ENCODE data around the gene TSPAN3. TPM values are rescaled to one million over a fixed set of nuclear protein-coding genes. Genes with fewer than 3 reads are reported as not detected.

The TSPAN3 gene
- total RNA-seq, 1 donor from 2014 or later: 352 TPM

DNA sequence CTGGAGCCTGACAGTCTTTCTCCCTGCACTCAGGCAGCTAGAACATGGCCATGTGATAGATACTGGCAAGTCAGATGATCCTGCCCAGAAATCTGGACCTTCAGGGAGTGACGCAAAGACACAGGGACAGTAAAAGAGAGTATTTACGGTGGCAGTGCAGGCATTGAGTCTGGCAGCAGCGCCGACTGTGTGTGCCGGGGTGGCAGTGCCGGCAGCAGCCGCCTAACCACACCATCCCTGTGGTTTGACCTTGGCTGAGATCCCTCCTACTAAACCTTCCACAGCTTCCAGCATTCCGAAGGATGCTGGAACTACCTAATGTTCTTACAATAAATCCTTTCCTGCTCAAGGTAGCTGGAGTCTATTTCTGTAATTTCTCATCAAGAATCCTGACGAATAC lies 4.6 kb upstream of the TSPAN3 start:
- Mint-ChIP-seq H3K4me3 (ENCODE audit: low read depth) (no peak overlapping the region), H3K27me3 (peaks cover 3% of the 10 kb centered on the region), H3K36me3 (ENCODE audit: insufficient read depth) (no peaks in the 10 kb centered on the region), H3K27ac (no peak overlapping the region), H3K9me3 (ENCODE audit: low read depth) (no peaks in the 10 kb centered on the region), H3K4me1 (ENCODE audit: low read depth) (no peaks in the 10 kb centered on the region)
- TF ChIP-seq, protein P1, sequence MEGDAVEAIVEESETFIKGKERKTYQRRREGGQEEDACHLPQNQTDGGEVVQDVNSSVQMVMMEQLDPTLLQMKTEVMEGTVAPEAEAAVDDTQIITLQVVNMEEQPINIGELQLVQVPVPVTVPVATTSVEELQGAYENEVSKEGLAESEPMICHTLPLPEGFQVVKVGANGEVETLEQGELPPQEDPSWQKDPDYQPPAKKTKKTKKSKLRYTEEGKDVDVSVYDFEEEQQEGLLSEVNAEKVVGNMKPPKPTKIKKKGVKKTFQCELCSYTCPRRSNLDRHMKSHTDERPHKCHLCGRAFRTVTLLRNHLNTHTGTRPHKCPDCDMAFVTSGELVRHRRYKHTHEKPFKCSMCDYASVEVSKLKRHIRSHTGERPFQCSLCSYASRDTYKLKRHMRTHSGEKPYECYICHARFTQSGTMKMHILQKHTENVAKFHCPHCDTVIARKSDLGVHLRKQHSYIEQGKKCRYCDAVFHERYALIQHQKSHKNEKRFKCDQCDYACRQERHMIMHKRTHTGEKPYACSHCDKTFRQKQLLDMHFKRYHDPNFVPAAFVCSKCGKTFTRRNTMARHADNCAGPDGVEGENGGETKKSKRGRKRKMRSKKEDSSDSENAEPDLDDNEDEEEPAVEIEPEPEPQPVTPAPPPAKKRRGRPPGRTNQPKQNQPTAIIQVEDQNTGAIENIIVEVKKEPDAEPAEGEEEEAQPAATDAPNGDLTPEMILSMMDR (IDR thresholded peaks at IDR 0.05; ENCODE audit: unreplicated experiment): no peak
- no peak for DNase-seq (ENCODE audit: low spot score, unreplicated experiment)

DNA sequence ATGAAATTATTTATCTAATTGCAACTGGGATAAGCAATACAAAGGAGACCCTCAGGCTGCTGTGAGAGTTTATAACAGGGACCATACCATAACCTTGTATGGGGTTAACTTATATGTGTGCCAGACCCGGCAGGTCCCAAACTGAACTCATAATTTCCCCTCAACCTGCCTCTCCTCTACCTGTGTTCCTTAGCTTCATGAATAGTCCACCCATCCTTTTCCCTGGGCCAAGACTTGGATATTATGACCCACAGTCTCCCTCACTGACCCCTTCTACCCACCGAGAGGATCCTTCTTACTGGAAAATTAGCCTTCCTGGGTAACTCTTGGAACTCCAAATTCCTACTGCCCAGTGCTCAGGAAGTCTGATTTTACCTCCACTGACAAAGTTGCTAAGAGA lies 3.4 kb upstream of the TSPAN3 start:
- no peaks in the 10 kb centered on the region for H3K36me3 Mint-ChIP-seq (ENCODE audit: insufficient read depth)
- H3K9me3 Mint-ChIP-seq (ENCODE audit: low read depth): no peaks in the 10 kb centered on the region
- TF ChIP-seq, protein P1 (IDR thresholded peaks at IDR 0.05; ENCODE audit: unreplicated experiment): no peak
- no peak overlapping the region for H3K27ac Mint-ChIP-seq
- H3K4me1 Mint-ChIP-seq (ENCODE audit: low read depth): peaks cover 6% of the 10 kb centered on the region
- no peak for DNase-seq (ENCODE audit: low spot score, unreplicated experiment)
- H3K4me3 Mint-ChIP-seq (ENCODE audit: low read depth): no peak overlapping the region
- peaks cover 3% of the 10 kb centered on the region for H3K27me3 Mint-ChIP-seq

DNA sequence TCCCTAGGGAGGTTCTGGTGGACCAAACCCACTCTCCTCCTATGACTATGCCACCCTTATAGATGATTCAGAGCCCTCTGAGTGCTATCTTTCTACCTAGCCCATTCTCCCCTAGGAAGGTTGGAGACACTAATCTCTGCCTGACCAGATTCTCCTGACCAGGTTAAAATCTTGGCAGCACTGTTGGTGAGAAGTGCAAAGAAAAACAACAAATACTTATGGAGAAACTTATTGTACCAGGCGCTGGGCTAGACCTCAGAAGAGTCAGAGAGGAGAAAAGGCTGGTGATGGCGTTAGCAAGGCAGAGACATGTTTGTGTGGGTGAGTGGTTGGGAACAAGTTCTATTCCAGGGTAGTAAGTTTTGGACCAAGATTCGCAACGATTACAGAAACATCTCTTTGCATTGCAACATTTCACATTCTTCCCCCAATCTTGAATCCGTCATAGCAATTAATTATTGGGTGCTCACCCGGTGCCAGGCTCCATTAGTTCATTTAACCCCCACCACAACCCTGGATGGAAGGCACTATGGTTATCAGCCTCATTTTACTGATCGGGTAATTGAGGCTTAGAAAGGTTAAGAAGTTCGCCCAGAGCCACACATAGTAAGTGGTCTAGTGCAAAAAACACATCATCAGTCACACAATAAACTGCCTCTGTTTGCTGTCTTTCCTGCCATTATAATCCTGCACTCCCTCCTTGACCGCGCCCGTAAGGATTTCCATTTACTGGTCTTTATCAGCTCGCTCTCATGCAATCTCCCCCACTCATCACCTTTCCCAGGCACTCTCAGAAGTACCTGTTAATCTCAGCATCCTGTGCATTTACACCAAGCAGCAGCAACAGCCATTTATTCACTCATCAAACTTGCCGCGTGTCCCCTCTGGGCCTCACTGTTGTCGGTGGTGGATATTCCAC lies 655 bp upstream of the TSPAN3 start:
- Mint-ChIP-seq H3K36me3 (ENCODE audit: insufficient read depth) (peaks cover 4% of the 10 kb centered on the region), H3K27ac (peak overlapping the region; percentile 66), H3K4me3 (ENCODE audit: low read depth) (peak overlapping the region; percentile 64), H3K9me3 (ENCODE audit: low read depth) (no peaks in the 10 kb centered on the region), H3K4me1 (ENCODE audit: low read depth) (peaks cover 28% of the 10 kb centered on the region), H3K27me3 (peaks cover 3% of the 10 kb centered on the region)
- DNase-seq (ENCODE audit: low spot score, unreplicated experiment): no peak
- TF ChIP-seq, protein P1 (IDR thresholded peaks at IDR 0.05; ENCODE audit: unreplicated experiment): no peak

DNA sequence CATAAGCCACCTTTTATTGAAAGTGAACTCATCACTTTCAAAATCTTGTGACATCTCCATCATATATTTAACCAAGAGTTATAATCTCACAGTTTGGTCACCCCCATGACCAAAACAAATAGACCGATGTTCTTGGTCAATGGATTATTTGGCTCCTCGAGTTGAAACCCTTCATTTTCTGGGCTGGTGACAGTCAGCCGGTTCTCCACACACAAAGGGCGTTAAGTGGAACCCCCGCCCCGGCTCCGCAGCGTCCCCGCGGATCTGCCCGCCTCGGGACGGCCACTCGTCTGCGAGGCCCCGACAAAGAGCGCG lies 772 bp downstream of the TSPAN3 start:
- TF ChIP-seq, protein P1 (IDR thresholded peaks at IDR 0.05; ENCODE audit: unreplicated experiment): no peak
- no peak for DNase-seq (ENCODE audit: low spot score, unreplicated experiment)
- Mint-ChIP-seq H3K36me3 (ENCODE audit: insufficient read depth) (peaks cover 5% of the 10 kb centered on the region), H3K27ac (peak overlapping the region; percentile 92), H3K9me3 (ENCODE audit: low read depth) (no peaks in the 10 kb centered on the region), H3K4me1 (ENCODE audit: low read depth) (peaks cover 29% of the 10 kb centered on the region), H3K4me3 (ENCODE audit: low read depth) (peak overlapping the region; percentile 92), H3K27me3 (no peaks in the 10 kb centered on the region)

DNA sequence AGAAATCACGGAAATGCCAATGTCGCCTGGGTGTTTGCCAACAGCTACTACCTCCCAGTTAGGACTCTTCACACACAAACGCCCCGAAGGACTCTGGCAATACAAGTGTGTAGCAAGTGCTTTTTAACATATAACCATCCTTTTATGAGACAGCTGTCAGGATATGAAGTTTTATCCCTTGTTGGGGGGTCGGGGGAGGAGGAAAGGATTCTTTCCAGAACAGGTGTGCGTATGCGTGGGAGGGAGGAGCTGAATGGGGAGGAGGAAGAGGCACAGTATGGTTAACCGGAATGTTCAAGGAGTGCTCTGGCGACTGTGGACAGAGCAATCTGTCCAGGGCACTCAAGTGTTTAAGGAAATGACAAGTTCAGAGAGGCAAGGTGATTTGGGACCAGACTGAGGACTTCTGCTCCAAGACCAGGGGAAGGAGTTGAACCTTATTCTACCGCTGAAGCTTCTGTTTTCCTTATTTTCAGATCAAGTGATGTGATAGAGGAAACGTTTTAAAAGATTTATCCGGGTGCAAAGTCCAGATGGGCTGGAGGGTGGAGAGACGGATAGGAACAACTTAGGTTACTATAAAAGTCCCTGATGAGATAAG lies 1.3 kb downstream of the TSPAN3 start:
- peaks cover 34% of the 10 kb centered on the region for H3K4me1 Mint-ChIP-seq (ENCODE audit: low read depth)
- peak overlapping the region; percentile 92 for H3K4me3 Mint-ChIP-seq (ENCODE audit: low read depth)
- peak overlapping the region; percentile 92 for H3K27ac Mint-ChIP-seq
- TF ChIP-seq, protein P1 (IDR thresholded peaks at IDR 0.05; ENCODE audit: unreplicated experiment): no peak
- H3K27me3 Mint-ChIP-seq: no peaks in the 10 kb centered on the region
- no peaks in the 10 kb centered on the region for H3K9me3 Mint-ChIP-seq (ENCODE audit: low read depth)
- no peak for DNase-seq (ENCODE audit: low spot score, unreplicated experiment)
- H3K36me3 Mint-ChIP-seq (ENCODE audit: insufficient read depth): peaks cover 7% of the 10 kb centered on the region
